ENCODE results near the gene SERPINB11. TPM values are rescaled to one million over a fixed set of nuclear protein-coding genes. Genes with fewer than 3 reads are reported as not detected.

SERPINB11 gene
- polyA plus RNA-seq, 1 of the 3 experiments (the other 2 are of a cell fraction) = not detected

DNA sequence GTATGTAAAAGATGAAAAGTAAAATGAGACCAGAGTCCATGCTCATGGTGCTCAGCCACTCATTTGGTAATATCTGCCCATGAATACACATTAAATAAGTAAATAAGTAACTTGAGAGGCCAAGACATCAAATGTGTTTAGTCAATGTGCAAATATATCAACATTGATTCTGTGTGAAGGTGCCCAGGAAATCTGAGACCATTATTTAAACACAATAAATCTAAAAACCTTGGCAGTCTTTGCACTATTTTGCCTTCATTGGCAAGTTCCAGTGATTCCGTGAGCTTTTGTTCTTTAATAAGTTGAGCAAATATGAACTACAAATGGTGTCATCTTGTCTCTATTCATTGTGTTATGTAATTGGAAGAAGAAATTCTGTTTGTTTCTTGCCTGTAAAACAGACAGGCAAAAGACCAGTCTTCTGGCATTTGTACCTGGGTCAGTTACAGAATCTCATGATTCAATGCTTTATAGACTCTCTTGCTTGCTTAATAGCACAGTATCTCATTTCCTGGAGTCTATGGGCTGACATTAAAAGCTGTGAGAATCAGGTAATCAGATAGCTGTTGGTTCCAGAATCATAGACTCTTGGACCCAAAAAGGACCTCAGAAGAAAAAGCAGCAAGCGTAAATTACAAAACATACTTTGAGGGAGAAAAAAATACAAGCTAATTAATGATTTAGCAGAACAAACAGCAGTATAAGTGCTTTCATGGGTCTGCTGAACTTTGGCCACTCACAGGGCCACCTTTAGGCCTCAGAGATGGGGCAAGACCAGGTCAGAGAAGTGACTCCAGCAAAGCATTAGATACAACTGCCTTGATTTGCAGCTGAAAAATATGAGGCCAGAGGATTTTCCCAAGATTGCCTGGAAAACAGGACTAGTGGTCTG is 21.1 kb upstream of the SERPINB11 start:
- no peak overlapping the region for H3K27ac ChIP-seq (ENCODE audit: low read depth in 2 of 2, low read length in 1 of 2)
- H3K9me3 ChIP-seq = no peaks in the 10 kb centered on the region
- no peak overlapping the region for H3K4me3 ChIP-seq (ENCODE audit: low read depth in 2 of 2, low read length in 1 of 2)
- no peaks in the 10 kb centered on the region for H3K9me2 ChIP-seq
- no peaks in the 10 kb centered on the region for H4K20me1 ChIP-seq (ENCODE audit: insufficient read depth)
- TF ChIP-seq MXI1 (IDR thresholded peaks at IDR 0.05; ENCODE audit: low read depth, low read length) (no peak), JUND (IDR thresholded peaks at IDR 0.05) (no peak), EP300 (IDR thresholded peaks at IDR 0.05; ENCODE audit: borderline replicate concordance in 1 of 2, low read depth in 1 of 2, low read length in 1 of 2) (no peak), USF2 (IDR thresholded peaks at IDR 0.05; ENCODE audit: borderline replicate concordance, low read depth, low read length) (no peak), TEAD4 (IDR thresholded peaks at IDR 0.05; ENCODE audit: borderline replicate concordance, insufficient read depth) (no peak)
- TF ChIP-seq, protein P1, sequence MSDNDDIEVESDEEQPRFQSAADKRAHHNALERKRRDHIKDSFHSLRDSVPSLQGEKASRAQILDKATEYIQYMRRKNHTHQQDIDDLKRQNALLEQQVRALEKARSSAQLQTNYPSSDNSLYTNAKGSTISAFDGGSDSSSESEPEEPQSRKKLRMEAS (IDR thresholded peaks at IDR 0.05; ENCODE audit: low read depth) = no peak
- H3K36me3 ChIP-seq (replicated peaks in 1 of 2; ENCODE audit: control insufficient read depth in 1 of 2, insufficient read depth in 2 of 2, low read length in 1 of 2) = no peaks in the 10 kb centered on the region
- H3K27me3 ChIP-seq (ENCODE audit: insufficient read depth) = peaks cover 4% of the 10 kb centered on the region; the same call in 1 of the 2 replicates
- no peak overlapping the region for H2AFZ ChIP-seq (ENCODE audit: low read depth)
- ChIA-PET POLR2A (no interaction called here), CTCF (no interaction called here)
- peaks cover 0 to 8% of the 10 kb centered on the region in 2 experiments; a peak in 1 of 4 replicates for H3K4me1 ChIP-seq (ENCODE audit: control insufficient read depth in 1 of 2, insufficient read depth in 2 of 2, low read depth in 1 of 2, low read length in 1 of 2)
- no peak for DNase-seq
- no peak overlapping the region for H3K9ac ChIP-seq
- no peaks in the 10 kb centered on the region for H3F3A ChIP-seq (replicated peaks; ENCODE audit: insufficient read depth)
- no peaks in the 10 kb centered on the region for H3K79me2 ChIP-seq (ENCODE audit: insufficient read depth)
- H3K4me2 ChIP-seq = no peak overlapping the region
- WGBS (ENCODE audit: low lambda C conversion rate) = 33% methylated on average over 2 of the region's 2 CpGs

DNA sequence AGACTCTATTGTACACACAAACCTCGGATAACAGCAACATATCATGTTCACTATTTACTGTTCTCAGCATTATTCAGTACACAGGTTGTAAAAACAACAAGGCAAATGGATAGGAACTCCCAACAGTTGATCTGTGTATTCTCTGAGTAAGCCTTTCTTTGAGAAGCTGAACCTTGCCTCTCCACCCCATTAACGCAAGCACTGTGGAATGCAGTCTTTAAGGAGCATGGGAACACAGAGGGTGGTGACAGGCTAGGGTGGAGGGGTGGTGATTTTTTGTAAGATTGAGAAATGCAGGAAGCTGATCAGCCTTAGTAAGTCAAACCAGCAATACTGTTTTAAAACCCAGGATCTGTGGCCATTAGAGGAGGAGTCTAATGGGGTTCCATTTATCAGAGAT is 19.6 kb upstream of the SERPINB11 start:
- Histone ChIP-seq H3K36me3 (replicated peaks in 1 of 2; ENCODE audit: control insufficient read depth in 1 of 2, insufficient read depth in 2 of 2, low read length in 1 of 2) (no peaks in the 10 kb centered on the region), H3K9me2 (no peaks in the 10 kb centered on the region), H3K4me3 (ENCODE audit: low read depth in 2 of 2, low read length in 1 of 2) (no peak overlapping the region), H3K79me2 (ENCODE audit: insufficient read depth) (no peaks in the 10 kb centered on the region), H3K27me3 (ENCODE audit: insufficient read depth) (peaks cover 4% of the 10 kb centered on the region; the same call in 1 of the 2 replicates), H4K20me1 (ENCODE audit: insufficient read depth) (no peaks in the 10 kb centered on the region), H3K9me3 (no peaks in the 10 kb centered on the region), H3K4me2 (peak overlapping the region; percentile 28; the same call in 1 of the 2 replicates), H3F3A (replicated peaks; ENCODE audit: insufficient read depth) (no peaks in the 10 kb centered on the region), H3K27ac (ENCODE audit: low read depth in 2 of 2, low read length in 1 of 2) (no peak overlapping the region), H3K4me1 (ENCODE audit: control insufficient read depth in 1 of 2, insufficient read depth in 2 of 2, low read depth in 1 of 2, low read length in 1 of 2) (peaks cover 0 to 8% of the 10 kb centered on the region in 2 experiments; a peak in 1 of 4 replicates), H2AFZ (ENCODE audit: low read depth) (peak overlapping the region; percentile 63; the same call in 1 of the 2 replicates), H3K9ac (no peak overlapping the region)
- 0% methylated on average over 2 of the region's 2 CpGs for WGBS (ENCODE audit: low lambda C conversion rate)
- TF ChIP-seq RCOR1 (IDR thresholded peaks at IDR 0.05; ENCODE audit: low read length) (no peak), NFIC (IDR thresholded peaks at IDR 0.05; ENCODE audit: borderline replicate concordance) (no peak), MEF2A (IDR thresholded peaks at IDR 0.05; ENCODE audit: borderline replicate concordance, low read depth) (no peak), FOXJ3 (CRISPR knock-in tag; IDR thresholded peaks at IDR 0.05) (no peak), EP300 (IDR thresholded peaks at IDR 0.05; ENCODE audit: borderline replicate concordance in 1 of 2, low read depth in 1 of 2, low read length in 1 of 2) (no peak), RFX5 (IDR thresholded peaks at IDR 0.05; ENCODE audit: low read length) (no peak)
- TF ChIP-seq, protein P2, sequence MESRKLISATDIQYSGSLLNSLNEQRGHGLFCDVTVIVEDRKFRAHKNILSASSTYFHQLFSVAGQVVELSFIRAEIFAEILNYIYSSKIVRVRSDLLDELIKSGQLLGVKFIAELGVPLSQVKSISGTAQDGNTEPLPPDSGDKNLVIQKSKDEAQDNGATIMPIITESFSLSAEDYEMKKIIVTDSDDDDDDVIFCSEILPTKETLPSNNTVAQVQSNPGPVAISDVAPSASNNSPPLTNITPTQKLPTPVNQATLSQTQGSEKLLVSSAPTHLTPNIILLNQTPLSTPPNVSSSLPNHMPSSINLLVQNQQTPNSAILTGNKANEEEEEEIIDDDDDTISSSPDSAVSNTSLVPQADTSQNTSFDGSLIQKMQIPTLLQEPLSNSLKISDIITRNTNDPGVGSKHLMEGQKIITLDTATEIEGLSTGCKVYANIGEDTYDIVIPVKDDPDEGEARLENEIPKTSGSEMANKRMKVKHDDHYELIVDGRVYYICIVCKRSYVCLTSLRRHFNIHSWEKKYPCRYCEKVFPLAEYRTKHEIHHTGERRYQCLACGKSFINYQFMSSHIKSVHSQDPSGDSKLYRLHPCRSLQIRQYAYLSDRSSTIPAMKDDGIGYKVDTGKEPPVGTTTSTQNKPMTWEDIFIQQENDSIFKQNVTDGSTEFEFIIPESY (IDR thresholded peaks at IDR 0.05; ENCODE audit: borderline replicate concordance, low read depth) = no peak
- CTCF ChIA-PET = no interaction called here
- no peak for DNase-seq
- POLR2A ChIA-PET = no interaction called here

Measured in SK-N-SH (cell line).